ENCODE measurements around the gene PEAK3. TPM values are rescaled to one million over a fixed set of nuclear protein-coding genes. Genes with fewer than 3 reads are reported as not detected.
"Not testable (repeated sequence)": the region's sequence is repeated elsewhere in the genome, so short reads cannot be mapped to it uniquely, and the experiment has no call there.

The PEAK3 gene
- total RNA-seq, 4 donors from 2014 or later: 0.27 to 1.6 (median 0.59) TPM

DNA sequence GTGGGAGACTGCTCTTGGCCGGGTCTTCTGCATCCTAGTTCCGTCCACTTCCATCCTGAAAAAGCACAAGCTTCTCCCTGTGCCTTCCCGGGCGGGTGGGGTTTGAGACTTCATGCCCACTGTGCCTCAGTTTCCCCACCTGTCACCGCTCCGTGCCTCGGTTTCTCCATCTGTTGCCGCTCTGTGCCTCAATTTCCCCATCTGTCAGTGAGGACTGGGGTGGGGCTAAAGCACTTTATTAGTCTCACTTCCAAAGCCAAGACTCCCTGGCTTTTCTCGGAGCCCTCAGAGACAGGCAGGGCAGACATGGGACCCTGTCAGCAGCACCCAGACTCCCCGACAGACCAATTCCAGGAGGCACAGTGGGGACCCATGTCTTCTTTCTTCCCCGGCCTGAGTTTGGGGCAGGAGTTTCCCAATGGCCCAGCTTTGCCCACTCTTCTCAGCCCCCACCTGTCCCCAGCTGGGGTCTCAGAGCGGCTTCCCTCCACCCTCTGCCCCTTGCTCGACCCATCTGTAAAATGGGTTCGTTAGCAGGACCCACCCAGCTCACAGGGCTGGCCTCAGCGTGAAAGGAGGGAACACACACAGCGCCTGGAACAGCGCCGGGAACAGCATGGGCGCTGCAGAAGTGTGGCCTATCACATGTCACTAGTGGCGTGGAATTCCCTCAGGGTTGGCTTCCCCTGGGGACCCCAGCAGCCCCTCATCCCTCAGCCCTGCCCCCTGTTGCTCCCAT lies 4.6 kb upstream of the PEAK3 start:
- intact Hi-C loops (cut with DNase I): no loop called here

DNA sequence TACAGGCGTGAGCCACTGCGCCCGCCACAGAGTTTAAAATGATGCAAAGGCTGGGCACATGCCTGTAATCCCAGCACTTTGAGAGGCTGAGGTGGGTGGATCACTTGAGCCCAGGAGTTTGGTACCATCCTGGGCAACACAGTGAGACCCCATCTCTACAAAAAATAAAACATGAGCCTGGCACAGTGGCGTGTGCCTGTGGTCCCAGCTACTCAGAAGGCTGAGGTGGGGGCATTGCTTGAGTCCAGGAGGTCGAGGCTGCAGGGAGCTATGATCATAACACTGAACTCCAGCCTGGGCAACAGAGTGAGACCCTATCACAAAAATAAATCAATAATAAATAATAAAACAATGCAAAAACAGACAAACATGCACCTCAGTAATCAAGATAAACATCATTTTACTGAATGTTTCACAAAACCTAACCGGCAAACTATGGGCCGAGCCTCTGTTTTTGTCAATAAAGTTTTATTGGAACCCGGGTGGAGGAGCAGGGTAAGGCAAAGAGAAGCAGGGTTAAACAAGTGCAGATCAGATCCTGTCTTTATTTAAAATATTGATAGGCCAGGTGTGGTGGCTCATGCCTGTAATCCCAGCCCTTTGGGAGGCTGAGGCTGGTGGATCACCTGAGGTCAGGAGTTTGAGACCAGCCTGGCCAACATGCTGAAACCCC lies 2.0 kb upstream of the PEAK3 start:
- TF ChIP-seq CTCF (IDR thresholded peaks at IDR 0.05) (no peak), POLR2A (IDR thresholded peaks at IDR 0.05) (no peak)
- 94 to 97% methylated on average over 7 to 8 of the region's 8 CpGs for WGBS, 2 donors
- no peak overlapping the region for H3K27ac ChIP-seq
- no peaks in the 10 kb centered on the region for H3K27me3 ChIP-seq
- H3K4me1 ChIP-seq: peaks cover 0 to 11% of the 10 kb centered on the region in 2 donors
- H3K36me3 ChIP-seq: no peaks in the 10 kb centered on the region
- H3K9me3 ChIP-seq: no peaks in the 10 kb centered on the region
- intact Hi-C loops (cut with DNase I): no loop called here
- DNase-seq: no peak
- no peak overlapping the region for H3K4me3 ChIP-seq (replicated peaks in 1 of 3)

More for the DNA sequence above, 4.6 kb upstream of the PEAK3 start:
- H3K4me1 ChIP-seq: peaks cover 5 to 32% of the 10 kb centered on the region in 2 donors
- H3K36me3 ChIP-seq: no peaks in the 10 kb centered on the region
- DNase-seq: no peak
- no peak overlapping the region for H3K4me3 ChIP-seq (replicated peaks in 1 of 3)
- no peaks in the 10 kb centered on the region for H3K9me3 ChIP-seq
- H3K27me3 ChIP-seq: peaks cover 20% of the 10 kb centered on the region
- WGBS, 2 donors: 86 to 87% methylated on average over 19 to 20 of the region's 20 CpGs
- no peak overlapping the region for H3K27ac ChIP-seq
- TF ChIP-seq POLR2A (IDR thresholded peaks at IDR 0.05) (no peak), CTCF (IDR thresholded peaks at IDR 0.05) (no peak)

GRCh38 chr19:2282862-2283237 lies 875 bp upstream of the PEAK3 start:
- intact Hi-C loops (cut with DNase I): no loop called here
- H3K9me3 ChIP-seq: no peaks in the 10 kb centered on the region

DNA sequence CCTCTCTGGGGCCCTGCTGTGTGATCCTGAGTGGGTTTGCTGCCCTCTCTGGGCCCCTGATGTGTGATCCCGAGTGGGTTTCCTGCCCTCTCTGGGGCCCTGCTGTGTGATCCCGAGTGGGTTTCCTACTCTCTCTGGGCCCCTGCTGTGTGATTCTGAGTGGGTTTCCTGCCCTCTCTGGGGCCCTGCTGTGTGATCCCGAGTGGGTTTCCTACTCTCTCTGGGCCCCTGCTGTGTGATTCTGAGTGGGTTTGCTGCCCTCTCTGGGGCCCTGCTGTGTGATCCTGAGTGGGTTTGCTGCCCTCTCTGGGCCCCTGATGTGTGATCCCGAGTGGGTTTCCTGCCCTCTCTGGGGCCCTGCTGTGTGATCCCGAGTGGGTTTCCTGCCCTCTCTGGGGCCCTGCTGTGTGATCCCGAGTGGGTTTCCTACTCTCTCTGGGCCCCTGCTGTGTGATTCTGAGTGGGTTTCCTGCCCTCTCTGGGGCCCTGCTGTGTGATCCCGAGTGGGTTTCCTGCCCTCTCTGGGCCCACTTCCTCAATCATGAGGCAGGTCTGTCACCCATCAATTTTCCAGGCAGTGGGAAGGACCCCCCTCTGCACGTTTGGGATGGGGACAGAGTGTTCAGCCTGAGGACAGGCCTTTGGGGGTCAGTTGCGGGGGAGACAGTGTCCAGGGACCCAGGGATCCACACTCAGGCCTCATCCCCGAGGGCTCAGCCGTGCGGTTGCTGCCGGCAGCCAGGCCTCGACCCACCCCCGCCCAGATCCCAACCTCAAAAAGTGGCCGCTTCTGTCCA lies 512 bp downstream of the PEAK3 start:
- Histone ChIP-seq H3K4me1 (peaks cover 0 to 11% of the 10 kb centered on the region in 2 donors), H3K27ac (peak overlapping the region in 1 of 3 donors; percentile 28)
- H3K9me3 ChIP-seq; DNase-seq; H3K36me3 ChIP-seq; H3K4me3 ChIP-seq (replicated peaks in 1 of 3); intact Hi-C loops (cut with DNase I); H3K27me3 ChIP-seq: not testable (repeated sequence)
- 25% methylated on average over 2 of the region's 16 CpGs; no CpG with 5 or more reads in 1 of the 2 donors for WGBS, 2 donors

More at GRCh38 chr19:2282862-2283237, 875 bp upstream of the PEAK3 start:
- TF ChIP-seq CTCF (IDR thresholded peaks at IDR 0.05) (no peak), POLR2A (IDR thresholded peaks at IDR 0.05) (no peak)
- H3K27me3 ChIP-seq: no peaks in the 10 kb centered on the region
- DNase-seq: no peak
- H3K4me3 ChIP-seq (replicated peaks in 1 of 3): no peak overlapping the region
- 70 to 72% methylated on average over 11 of the region's 11 CpGs for WGBS, 2 donors
- H3K36me3 ChIP-seq: no peaks in the 10 kb centered on the region
- no peak overlapping the region for H3K27ac ChIP-seq
- peaks cover 0 to 11% of the 10 kb centered on the region in 2 donors for H3K4me1 ChIP-seq

GRCh38 chr19:2280633-2281264 lies 1.2 kb downstream of the PEAK3 start:
- no peaks in the 10 kb centered on the region for H3K9me3 ChIP-seq

More at GRCh38 chr19:2280633-2281264, 1.2 kb downstream of the PEAK3 start:
- 76 to 79% methylated on average over 17 to 24 of the region's 26 CpGs for WGBS, 2 donors
- Histone ChIP-seq H3K4me1 (peaks cover 0 to 11% of the 10 kb centered on the region in 2 donors), H3K36me3 (no peaks in the 10 kb centered on the region), H3K27me3 (no peaks in the 10 kb centered on the region), H3K4me3 (replicated peaks in 1 of 3) (no peak overlapping the region), H3K27ac (no peak overlapping the region)
- TF ChIP-seq POLR2A (IDR thresholded peaks at IDR 0.05) (no peak), CTCF (IDR thresholded peaks at IDR 0.05) (no peak)
- DNase-seq: no peak
- intact Hi-C loops (cut with DNase I): no loop called here

Measured in thyroid gland (tissue), 4 donors.